ENCODE results near the gene CALM1. TPM values are rescaled to one million over a fixed set of nuclear protein-coding genes. Genes with fewer than 3 reads are reported as not detected.

The CALM1 gene
- total RNA-seq, 6 experiments from 2014 or later: 143 to 207 (median 161) TPM

DNA sequence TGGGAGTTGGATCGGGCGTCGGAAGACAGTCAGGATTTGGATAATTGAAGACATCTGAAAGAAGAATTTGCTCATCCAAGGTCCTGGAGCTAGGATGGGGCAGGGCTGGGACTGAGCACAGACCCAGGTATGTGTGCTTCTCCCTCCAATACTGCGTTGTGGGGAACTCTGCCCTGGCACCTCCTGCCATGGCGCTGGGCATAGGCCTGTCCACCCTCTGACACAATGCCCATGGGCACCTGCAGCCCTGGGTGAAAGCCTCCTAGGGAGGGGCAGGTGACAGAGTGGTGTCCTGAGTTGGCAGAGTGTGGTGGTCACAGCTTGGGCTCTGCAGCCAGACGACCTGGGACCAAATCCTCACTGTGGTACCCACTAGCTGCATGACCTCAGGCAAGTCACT is 53.3 kb downstream of the CALM1 start:
- Histone ChIP-seq H3K27me3 (no peaks in the 10 kb centered on the region), H3K36me3 (no peaks in the 10 kb centered on the region), H3K27ac (no peak overlapping the region), H3K9me3 (no peaks in the 10 kb centered on the region), H3K4me1 (no peaks in the 10 kb centered on the region), H3K4me3 (no peak overlapping the region)
- ATAC-seq (no peak), DNase-seq (no peak)
- intact Hi-C loops (cut with DNase I): no loop called here
- TF ChIP-seq, protein P1, sequence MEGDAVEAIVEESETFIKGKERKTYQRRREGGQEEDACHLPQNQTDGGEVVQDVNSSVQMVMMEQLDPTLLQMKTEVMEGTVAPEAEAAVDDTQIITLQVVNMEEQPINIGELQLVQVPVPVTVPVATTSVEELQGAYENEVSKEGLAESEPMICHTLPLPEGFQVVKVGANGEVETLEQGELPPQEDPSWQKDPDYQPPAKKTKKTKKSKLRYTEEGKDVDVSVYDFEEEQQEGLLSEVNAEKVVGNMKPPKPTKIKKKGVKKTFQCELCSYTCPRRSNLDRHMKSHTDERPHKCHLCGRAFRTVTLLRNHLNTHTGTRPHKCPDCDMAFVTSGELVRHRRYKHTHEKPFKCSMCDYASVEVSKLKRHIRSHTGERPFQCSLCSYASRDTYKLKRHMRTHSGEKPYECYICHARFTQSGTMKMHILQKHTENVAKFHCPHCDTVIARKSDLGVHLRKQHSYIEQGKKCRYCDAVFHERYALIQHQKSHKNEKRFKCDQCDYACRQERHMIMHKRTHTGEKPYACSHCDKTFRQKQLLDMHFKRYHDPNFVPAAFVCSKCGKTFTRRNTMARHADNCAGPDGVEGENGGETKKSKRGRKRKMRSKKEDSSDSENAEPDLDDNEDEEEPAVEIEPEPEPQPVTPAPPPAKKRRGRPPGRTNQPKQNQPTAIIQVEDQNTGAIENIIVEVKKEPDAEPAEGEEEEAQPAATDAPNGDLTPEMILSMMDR (IDR thresholded peaks at IDR 0.05): no peak
- TF ChIP-seq POLR2A (IDR thresholded peaks at IDR 0.05): no peak
- 100% methylated on average over 3 of the region's 6 CpGs for WGBS (ENCODE audit: insufficient coverage, low coverage, low lambda C conversion rate, missing lambda C conversion rate)

DNA sequence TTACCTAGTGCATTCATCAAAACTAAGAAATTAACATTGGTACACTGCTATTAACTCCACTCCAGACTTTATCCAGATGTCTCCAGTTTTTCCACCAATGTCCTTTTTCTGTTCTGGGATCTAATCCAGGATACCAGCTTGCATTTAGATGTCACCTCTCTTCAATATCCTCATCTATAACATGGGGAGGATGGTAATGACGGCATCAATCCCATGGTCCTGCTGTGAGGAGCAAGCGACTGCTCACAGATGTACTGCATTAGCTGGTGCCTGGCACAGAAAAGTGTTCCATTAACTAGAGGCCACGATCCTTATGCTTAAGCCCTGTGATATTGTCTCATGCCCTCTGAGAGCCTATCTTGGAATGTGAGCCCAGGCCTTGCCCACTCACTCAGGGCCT is 53.8 kb downstream of the CALM1 start:
- no peaks in the 10 kb centered on the region for H3K9me3 ChIP-seq
- no peaks in the 10 kb centered on the region for H3K36me3 ChIP-seq
- WGBS (ENCODE audit: insufficient coverage, low coverage, low lambda C conversion rate, missing lambda C conversion rate): 100% methylated on average over 1 of the region's 3 CpGs
- ATAC-seq (no peak), DNase-seq (no peak)
- no peak for TF ChIP-seq POLR2A (IDR thresholded peaks at IDR 0.05)
- TF ChIP-seq, protein P1 (IDR thresholded peaks at IDR 0.05): no peak
- no peaks in the 10 kb centered on the region for H3K27me3 ChIP-seq
- no peak overlapping the region for H3K4me3 ChIP-seq
- H3K27ac ChIP-seq: no peak overlapping the region
- intact Hi-C loops (cut with DNase I): no loop called here
- no peaks in the 10 kb centered on the region for H3K4me1 ChIP-seq

DNA sequence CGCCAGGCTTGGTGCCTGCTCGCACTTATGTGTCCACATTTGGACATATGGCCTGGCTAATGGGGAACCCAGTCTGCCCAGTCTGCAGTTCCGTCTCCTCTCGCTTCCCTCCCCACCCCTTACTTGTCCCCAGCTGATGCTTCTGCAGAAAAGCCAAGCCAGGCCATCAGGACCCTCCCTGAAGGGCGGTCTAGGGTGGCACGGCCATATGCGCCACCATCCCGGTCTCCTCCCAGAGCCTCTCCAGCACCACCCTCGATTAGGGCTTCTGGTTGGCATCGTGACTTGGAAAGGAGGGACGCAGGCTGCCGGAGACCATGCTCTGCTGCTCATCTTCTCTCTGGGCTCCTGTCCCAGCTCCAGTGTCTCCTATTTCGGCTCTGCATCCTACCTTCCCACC is 54.6 kb downstream of the CALM1 start:
- no peak overlapping the region for H3K27ac ChIP-seq
- 64% methylated on average over 2 of the region's 13 CpGs for WGBS (ENCODE audit: insufficient coverage, low coverage, low lambda C conversion rate, missing lambda C conversion rate)
- DNase-seq (no peak), ATAC-seq (no peak)
- no peaks in the 10 kb centered on the region for H3K27me3 ChIP-seq
- TF ChIP-seq, protein P1 (IDR thresholded peaks at IDR 0.05): no peak
- TF ChIP-seq POLR2A (IDR thresholded peaks at IDR 0.05): no peak
- H3K9me3 ChIP-seq: no peaks in the 10 kb centered on the region
- no peaks in the 10 kb centered on the region for H3K4me1 ChIP-seq
- H3K4me3 ChIP-seq: no peak overlapping the region
- intact Hi-C loops (cut with DNase I): no loop called here
- H3K36me3 ChIP-seq: no peaks in the 10 kb centered on the region

DNA sequence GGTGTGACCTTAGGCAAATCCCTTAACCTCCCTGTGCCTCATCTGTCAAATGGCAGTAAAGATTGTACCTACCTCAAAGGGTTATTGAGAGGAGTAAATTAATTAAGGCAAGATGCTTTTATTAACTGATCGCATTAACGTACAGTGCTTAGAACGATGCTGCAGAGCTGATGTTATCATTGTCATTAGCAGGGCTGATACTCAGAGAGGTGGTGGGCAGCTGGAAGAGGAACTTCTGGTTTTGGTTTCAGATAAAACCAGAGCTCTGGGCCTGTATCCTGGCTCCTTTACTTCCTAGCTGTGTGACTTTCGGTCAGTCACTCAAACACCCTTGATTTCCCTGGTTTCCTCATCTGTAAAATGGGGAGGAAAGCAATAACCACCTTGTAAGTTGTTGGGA is 55.1 kb downstream of the CALM1 start:
- no peak for ATAC-seq
- Histone ChIP-seq H3K4me3 (no peak overlapping the region), H3K27me3 (no peaks in the 10 kb centered on the region), H3K4me1 (no peaks in the 10 kb centered on the region), H3K27ac (no peak overlapping the region), H3K36me3 (no peaks in the 10 kb centered on the region), H3K9me3 (no peaks in the 10 kb centered on the region)
- intact Hi-C loops (cut with DNase I): no loop called here
- TF ChIP-seq POLR2A (IDR thresholded peaks at IDR 0.05): no peak
- DNase-seq: no peak
- WGBS (ENCODE audit: insufficient coverage, low coverage, low lambda C conversion rate, missing lambda C conversion rate): 60% methylated on average over 4 of the region's 4 CpGs

DNA sequence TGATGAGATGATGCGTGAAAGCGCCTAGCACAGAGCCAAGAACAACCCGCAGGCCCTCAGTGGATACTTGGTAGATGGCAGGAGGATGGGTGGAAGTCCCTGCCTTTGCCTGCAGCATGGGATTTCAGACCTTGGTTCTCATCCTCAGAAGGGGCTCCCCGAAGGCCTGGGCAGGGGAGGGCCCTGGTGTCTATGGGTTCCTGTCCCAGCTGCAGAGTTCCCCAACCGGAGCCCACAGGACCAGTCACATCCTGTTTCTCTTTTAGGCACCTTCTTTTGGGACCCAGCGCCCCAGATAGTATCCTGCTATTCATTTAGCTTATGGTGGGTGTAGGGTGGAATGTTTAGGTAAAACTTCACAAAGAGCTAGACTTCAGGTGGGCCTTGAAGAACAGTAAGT is 55.5 kb downstream of the CALM1 start:
- intact Hi-C loops (cut with DNase I): no loop called here
- no peaks in the 10 kb centered on the region for H3K9me3 ChIP-seq
- no peaks in the 10 kb centered on the region for H3K36me3 ChIP-seq
- no peak overlapping the region for H3K4me3 ChIP-seq
- DNase-seq: no peak
- no peak for TF ChIP-seq POLR2A (IDR thresholded peaks at IDR 0.05)
- TF ChIP-seq, protein P1 (IDR thresholded peaks at IDR 0.05): no peak
- H3K4me1 ChIP-seq: no peaks in the 10 kb centered on the region
- no peaks in the 10 kb centered on the region for H3K27me3 ChIP-seq
- 62% methylated on average over 3 of the region's 6 CpGs for WGBS (ENCODE audit: insufficient coverage, low coverage, low lambda C conversion rate, missing lambda C conversion rate)
- H3K27ac ChIP-seq: no peak overlapping the region
- no peak for ATAC-seq
